Stimulated activated CD8-positive, alpha-beta memory T cell treated with anti-CD3 and anti-CD28 coated beads, Interleukin-12 subunit alpha, Interleukin-12 subunit beta, amount 100 ng/mL, for 24 hours (primary cell): ENCODE measurements around the gene PPP1R12B.
"Not testable (repeated sequence)": the region's sequence is repeated elsewhere in the genome, so short reads cannot be mapped to it uniquely, and the experiment has no call there.

Experiments
- DNase-seq: peaks from one replicate; pipeline ENCODE4 v3.0.0-alpha.2; 2020; ENCODE audit errors: extremely low read depth

PPP1R12B gene

GRCh38 chr1:202556037-202556436, 207.5 kb downstream of the PPP1R12B start:
- not testable (repeated sequence) for DNase-seq

GRCh38 chr1:202557662-202558061, 209.2 kb downstream of the PPP1R12B start:
- not testable (repeated sequence) for DNase-seq

GRCh38 chr1:202561240-202561639, 212.7 kb downstream of the PPP1R12B start:
- no peak for DNase-seq

- no peak for DNase-seq
These were observed 213.4 kb downstream of the PPP1R12B start for GRCh38 chr1:202561726-202562443.

- DNase-seq = no peak
These were observed 214.1 kb downstream of the PPP1R12B start for GRCh38 chr1:202562444-202563060.

GRCh38 chr1:202563818-202564217, 215.3 kb downstream of the PPP1R12B start:
- DNase-seq = no peak

GRCh38 chr1:202564958-202565495, 216.5 kb downstream of the PPP1R12B start:
- no peak for DNase-seq

- no peak for DNase-seq
These were observed 217.5 kb downstream of the PPP1R12B start for GRCh38 chr1:202565890-202566602.

GRCh38 chr1:202567738-202568137, 219.2 kb downstream of the PPP1R12B start:
- DNase-seq = no peak

GRCh38 chr1:202568410-202568809, 219.9 kb downstream of the PPP1R12B start:
- DNase-seq = no peak

GRCh38 chr1:202568826-202569225, 220.3 kb downstream of the PPP1R12B start:
- DNase-seq = no peak

- no peak for DNase-seq
These were observed 221.2 kb downstream of the PPP1R12B start for GRCh38 chr1:202569393-202570322.

GRCh38 chr1:202571719-202572339, 223.3 kb downstream of the PPP1R12B start:
- DNase-seq = no peak

GRCh38 chr1:202572867-202573266, 224.4 kb downstream of the PPP1R12B start:
- DNase-seq = no peak

- no peak for DNase-seq
These were observed 227.6 kb downstream of the PPP1R12B start for GRCh38 chr1:202575918-202576653.

- DNase-seq = no peak
These were observed 228.3 kb downstream of the PPP1R12B start for GRCh38 chr1:202576816-202577215.

GRCh38 chr1:202577381-202577780, 228.9 kb downstream of the PPP1R12B start:
- DNase-seq = no peak

GRCh38 chr1:202578001-202578504, 229.6 kb downstream of the PPP1R12B start:
- DNase-seq = no peak

- DNase-seq = no peak
These were observed 230.1 kb downstream of the PPP1R12B start for GRCh38 chr1:202578565-202578964.

GRCh38 chr1:202579806-202580205, 231.3 kb downstream of the PPP1R12B start:
- no peak for DNase-seq
